GM18861 (cell line): ENCODE measurements around the gene C1QC.

ENCODE experiments used
- ATAC-seq: cut with Tn5 transposase; IDR thresholded peaks from one replicate; pipeline ENCODE4 v1.9.1; 2021; ENCODE audit not compliant: unreplicated experiment

The C1QC gene

GRCh38 chr1:22676916-22677583, 33.6 kb downstream of the C1QC start:
- no peak for ATAC-seq

GRCh38 chr1:22677931-22678896, 34.8 kb downstream of the C1QC start:
- ATAC-seq, result no peak

- no peak for ATAC-seq
These were observed 37.3 kb downstream of the C1QC start for GRCh38 chr1:22680726-22681125.

GRCh38 chr1:22681556-22682276, 38.3 kb downstream of the C1QC start:
- ATAC-seq, result no peak

- no peak for ATAC-seq
These were observed 40.1 kb downstream of the C1QC start for GRCh38 chr1:22683547-22683946.

- ATAC-seq, result no peak
These were observed 42.2 kb downstream of the C1QC start for GRCh38 chr1:22685591-22686059.

GRCh38 chr1:22687191-22687590, 43.8 kb downstream of the C1QC start:
- ATAC-seq, result no peak

- ATAC-seq, result no peak
These were observed 45.0 kb downstream of the C1QC start for GRCh38 chr1:22688466-22688865.

- ATAC-seq, result no peak
These were observed 46.1 kb downstream of the C1QC start for GRCh38 chr1:22689505-22689904.

GRCh38 chr1:22691031-22691753, 47.8 kb downstream of the C1QC start:
- ATAC-seq, result no peak

- ATAC-seq, result no peak
These were observed 50.7 kb downstream of the C1QC start for GRCh38 chr1:22694172-22694571.

- ATAC-seq, result no peak
These were observed 53.2 kb downstream of the C1QC start for GRCh38 chr1:22696610-22697009.
